ENCODE measurements around the gene MAST4.

MAST4 gene

DNA sequence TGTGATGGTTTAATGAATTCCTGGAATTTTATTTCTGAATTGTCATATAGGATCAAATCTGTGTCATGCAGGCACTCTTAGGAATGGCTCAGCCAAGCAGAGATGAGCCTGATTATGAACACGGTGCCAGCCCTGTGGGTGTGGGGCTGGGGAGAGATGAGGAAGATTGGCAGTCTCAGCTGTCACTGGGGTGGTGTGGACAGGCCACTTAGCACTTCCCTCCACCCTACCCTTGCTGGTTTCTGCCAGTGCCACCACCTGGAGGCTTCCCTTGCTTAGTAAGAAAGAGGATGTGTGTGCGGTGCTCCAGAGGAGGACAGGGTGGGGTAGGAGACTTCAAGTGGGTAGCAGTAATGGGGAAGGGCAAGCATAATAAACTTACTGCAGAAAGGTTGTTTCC, 373.8 kb downstream of the MAST4 start:
- TF ChIP-seq, protein P1, sequence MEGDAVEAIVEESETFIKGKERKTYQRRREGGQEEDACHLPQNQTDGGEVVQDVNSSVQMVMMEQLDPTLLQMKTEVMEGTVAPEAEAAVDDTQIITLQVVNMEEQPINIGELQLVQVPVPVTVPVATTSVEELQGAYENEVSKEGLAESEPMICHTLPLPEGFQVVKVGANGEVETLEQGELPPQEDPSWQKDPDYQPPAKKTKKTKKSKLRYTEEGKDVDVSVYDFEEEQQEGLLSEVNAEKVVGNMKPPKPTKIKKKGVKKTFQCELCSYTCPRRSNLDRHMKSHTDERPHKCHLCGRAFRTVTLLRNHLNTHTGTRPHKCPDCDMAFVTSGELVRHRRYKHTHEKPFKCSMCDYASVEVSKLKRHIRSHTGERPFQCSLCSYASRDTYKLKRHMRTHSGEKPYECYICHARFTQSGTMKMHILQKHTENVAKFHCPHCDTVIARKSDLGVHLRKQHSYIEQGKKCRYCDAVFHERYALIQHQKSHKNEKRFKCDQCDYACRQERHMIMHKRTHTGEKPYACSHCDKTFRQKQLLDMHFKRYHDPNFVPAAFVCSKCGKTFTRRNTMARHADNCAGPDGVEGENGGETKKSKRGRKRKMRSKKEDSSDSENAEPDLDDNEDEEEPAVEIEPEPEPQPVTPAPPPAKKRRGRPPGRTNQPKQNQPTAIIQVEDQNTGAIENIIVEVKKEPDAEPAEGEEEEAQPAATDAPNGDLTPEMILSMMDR (IDR thresholded peaks at IDR 0.05; ENCODE audit: insufficient read depth, low read length) = no peak
- TF ChIP-seq SPI1 (IDR thresholded peaks at IDR 0.05; ENCODE audit: borderline replicate concordance, low read depth) = no peak
- no peak for TF ChIP-seq POLR2AphosphoS5 (IDR thresholded peaks at IDR 0.05; ENCODE audit: low read depth)
- TF ChIP-seq, protein P2, sequence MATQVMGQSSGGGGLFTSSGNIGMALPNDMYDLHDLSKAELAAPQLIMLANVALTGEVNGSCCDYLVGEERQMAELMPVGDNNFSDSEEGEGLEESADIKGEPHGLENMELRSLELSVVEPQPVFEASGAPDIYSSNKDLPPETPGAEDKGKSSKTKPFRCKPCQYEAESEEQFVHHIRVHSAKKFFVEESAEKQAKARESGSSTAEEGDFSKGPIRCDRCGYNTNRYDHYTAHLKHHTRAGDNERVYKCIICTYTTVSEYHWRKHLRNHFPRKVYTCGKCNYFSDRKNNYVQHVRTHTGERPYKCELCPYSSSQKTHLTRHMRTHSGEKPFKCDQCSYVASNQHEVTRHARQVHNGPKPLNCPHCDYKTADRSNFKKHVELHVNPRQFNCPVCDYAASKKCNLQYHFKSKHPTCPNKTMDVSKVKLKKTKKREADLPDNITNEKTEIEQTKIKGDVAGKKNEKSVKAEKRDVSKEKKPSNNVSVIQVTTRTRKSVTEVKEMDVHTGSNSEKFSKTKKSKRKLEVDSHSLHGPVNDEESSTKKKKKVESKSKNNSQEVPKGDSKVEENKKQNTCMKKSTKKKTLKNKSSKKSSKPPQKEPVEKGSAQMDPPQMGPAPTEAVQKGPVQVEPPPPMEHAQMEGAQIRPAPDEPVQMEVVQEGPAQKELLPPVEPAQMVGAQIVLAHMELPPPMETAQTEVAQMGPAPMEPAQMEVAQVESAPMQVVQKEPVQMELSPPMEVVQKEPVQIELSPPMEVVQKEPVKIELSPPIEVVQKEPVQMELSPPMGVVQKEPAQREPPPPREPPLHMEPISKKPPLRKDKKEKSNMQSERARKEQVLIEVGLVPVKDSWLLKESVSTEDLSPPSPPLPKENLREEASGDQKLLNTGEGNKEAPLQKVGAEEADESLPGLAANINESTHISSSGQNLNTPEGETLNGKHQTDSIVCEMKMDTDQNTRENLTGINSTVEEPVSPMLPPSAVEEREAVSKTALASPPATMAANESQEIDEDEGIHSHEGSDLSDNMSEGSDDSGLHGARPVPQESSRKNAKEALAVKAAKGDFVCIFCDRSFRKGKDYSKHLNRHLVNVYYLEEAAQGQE (IDR thresholded peaks at IDR 0.05; ENCODE audit: insufficient replicate concordance, low read depth) = no peak
- no peak for TF ChIP-seq GABPA (IDR thresholded peaks at IDR 0.05; ENCODE audit: low read depth)
- Histone ChIP-seq H3K27ac (replicated peaks) (no peak overlapping the region), H3K4me3 (replicated peaks; ENCODE audit: insufficient read depth, low read length) (no peak overlapping the region), H3K27me3 (ENCODE audit: insufficient read depth, poor library complexity, severe bottlenecking) (no peaks in the 10 kb centered on the region)
- DNase-seq (ENCODE audit: low read depth in 1 of 2, low spot score in 1 of 2) = no peak

DNA sequence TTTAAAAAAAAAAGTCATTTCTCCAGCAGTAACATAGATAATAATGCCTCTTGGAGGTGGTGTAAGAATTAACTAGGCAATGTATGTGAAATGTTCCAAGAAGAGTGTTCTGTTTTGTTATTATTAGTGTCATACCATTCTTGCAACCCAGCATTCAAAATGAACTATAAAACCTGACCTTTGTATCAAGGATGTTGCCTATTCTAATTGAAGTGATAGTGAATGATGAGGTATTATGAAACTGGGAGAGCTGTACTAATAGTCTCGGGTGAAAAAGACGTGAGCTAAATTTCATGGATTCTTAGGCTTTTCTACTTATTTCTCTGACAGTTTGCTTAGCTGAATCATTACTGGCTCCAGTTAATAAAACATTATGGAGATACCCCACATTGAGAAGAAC, 375.8 kb downstream of the MAST4 start:
- Histone ChIP-seq H3K4me3 (replicated peaks; ENCODE audit: insufficient read depth, low read length) (no peak overlapping the region), H3K27ac (replicated peaks) (no peak overlapping the region), H3K27me3 (ENCODE audit: insufficient read depth, poor library complexity, severe bottlenecking) (no peaks in the 10 kb centered on the region)
- TF ChIP-seq POLR2AphosphoS5 (IDR thresholded peaks at IDR 0.05; ENCODE audit: low read depth) (no peak), GABPA (IDR thresholded peaks at IDR 0.05; ENCODE audit: low read depth) (no peak), SPI1 (IDR thresholded peaks at IDR 0.05; ENCODE audit: borderline replicate concordance, low read depth) (no peak)
- TF ChIP-seq, protein P1 (IDR thresholded peaks at IDR 0.05; ENCODE audit: insufficient read depth, low read length) = no peak
- TF ChIP-seq, protein P2 (IDR thresholded peaks at IDR 0.05; ENCODE audit: insufficient replicate concordance, low read depth) = no peak
- no peak for DNase-seq (ENCODE audit: low read depth in 1 of 2, low spot score in 1 of 2)

DNA sequence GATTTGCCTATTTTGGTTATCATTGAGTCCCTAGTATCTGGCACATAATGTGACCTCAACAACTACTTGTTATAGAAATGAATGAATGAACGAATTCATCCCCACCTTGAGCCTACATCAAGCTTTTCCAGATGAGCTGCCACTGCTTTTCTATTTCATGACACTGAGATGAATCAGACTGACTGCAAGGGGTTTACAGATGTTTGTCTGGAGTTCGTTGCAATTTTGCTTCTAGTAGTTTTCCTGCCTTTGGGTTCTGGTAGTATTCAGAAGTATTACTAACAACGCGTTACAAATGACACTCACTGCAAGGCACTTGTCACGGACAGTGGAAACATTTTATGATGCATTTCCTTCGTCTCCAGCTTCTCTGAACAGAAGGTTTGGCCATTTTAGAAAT, 378.1 kb downstream of the MAST4 start:
- no peak for DNase-seq (ENCODE audit: low read depth in 1 of 2, low spot score in 1 of 2)
- H3K4me3 ChIP-seq (replicated peaks; ENCODE audit: insufficient read depth, low read length) = no peak overlapping the region

More for the DNA sequence above, 378.1 kb downstream of the MAST4 start:
- H3K27ac ChIP-seq (replicated peaks) = no peak overlapping the region
- H3K27me3 ChIP-seq (ENCODE audit: insufficient read depth, poor library complexity, severe bottlenecking) = no peaks in the 10 kb centered on the region
- TF ChIP-seq, protein P2 (IDR thresholded peaks at IDR 0.05; ENCODE audit: insufficient replicate concordance, low read depth) = no peak
- TF ChIP-seq POLR2AphosphoS5 (IDR thresholded peaks at IDR 0.05; ENCODE audit: low read depth) (no peak), GABPA (IDR thresholded peaks at IDR 0.05; ENCODE audit: low read depth) (no peak), SPI1 (IDR thresholded peaks at IDR 0.05; ENCODE audit: borderline replicate concordance, low read depth) (no peak)
- TF ChIP-seq, protein P1 (IDR thresholded peaks at IDR 0.05; ENCODE audit: insufficient read depth, low read length) = no peak
